Coronary artery (tissue), 2 donors: ENCODE results near the gene RALGPS1.

ENCODE experiments used
- DNase-seq: peaks from one replicate; pipeline ENCODE4 v3.0.0-alpha.2; 2017; ENCODE audit warnings: low spot score
- H3K27ac ChIP-seq, 2 donors: fragments of 200-600 bp; sonication (generic); one replicate each; pipeline ENCODE4 v1.5.1; 2016 to 2019
- H3K4me3 ChIP-seq: fragments of 200-600 bp; sonication (generic); 2 replicates; pipeline ENCODE4 v1.5.1; 2016; ENCODE audit warnings: mild to moderate bottlenecking, moderate library complexity
- TF ChIP-seq, protein P1 (sequence below): fragments of 200-600 bp; sonication (generic); IDR thresholded peaks from one replicate; pipeline ENCODE4 v1.5.1; 2019; ENCODE audit warnings: antibody characterized with exemption

Gene RALGPS1

DNA sequence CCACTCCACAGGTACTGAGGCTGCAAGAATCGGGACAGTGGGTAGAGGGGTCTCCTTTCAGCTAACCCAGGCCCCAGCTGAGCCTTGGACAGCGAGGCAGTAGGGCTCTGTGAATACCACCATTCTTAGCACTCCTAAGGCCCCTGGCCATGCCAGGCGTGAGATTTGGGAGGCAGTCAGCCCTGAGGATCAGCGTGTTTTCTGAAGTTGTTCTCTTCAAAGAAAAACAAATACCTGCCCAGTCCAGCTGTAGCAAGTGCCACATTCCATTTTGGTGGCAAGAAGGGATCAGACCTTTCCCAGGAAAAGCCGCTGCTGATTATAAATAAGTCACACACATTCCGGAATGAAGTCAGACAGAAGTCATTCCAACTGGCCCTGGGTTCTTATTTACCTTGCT lies 47.8 kb downstream of the RALGPS1 start:
- TF ChIP-seq, protein P1, sequence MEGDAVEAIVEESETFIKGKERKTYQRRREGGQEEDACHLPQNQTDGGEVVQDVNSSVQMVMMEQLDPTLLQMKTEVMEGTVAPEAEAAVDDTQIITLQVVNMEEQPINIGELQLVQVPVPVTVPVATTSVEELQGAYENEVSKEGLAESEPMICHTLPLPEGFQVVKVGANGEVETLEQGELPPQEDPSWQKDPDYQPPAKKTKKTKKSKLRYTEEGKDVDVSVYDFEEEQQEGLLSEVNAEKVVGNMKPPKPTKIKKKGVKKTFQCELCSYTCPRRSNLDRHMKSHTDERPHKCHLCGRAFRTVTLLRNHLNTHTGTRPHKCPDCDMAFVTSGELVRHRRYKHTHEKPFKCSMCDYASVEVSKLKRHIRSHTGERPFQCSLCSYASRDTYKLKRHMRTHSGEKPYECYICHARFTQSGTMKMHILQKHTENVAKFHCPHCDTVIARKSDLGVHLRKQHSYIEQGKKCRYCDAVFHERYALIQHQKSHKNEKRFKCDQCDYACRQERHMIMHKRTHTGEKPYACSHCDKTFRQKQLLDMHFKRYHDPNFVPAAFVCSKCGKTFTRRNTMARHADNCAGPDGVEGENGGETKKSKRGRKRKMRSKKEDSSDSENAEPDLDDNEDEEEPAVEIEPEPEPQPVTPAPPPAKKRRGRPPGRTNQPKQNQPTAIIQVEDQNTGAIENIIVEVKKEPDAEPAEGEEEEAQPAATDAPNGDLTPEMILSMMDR, result no peak
- no peak overlapping the region for H3K27ac ChIP-seq
- no peak for DNase-seq

DNA sequence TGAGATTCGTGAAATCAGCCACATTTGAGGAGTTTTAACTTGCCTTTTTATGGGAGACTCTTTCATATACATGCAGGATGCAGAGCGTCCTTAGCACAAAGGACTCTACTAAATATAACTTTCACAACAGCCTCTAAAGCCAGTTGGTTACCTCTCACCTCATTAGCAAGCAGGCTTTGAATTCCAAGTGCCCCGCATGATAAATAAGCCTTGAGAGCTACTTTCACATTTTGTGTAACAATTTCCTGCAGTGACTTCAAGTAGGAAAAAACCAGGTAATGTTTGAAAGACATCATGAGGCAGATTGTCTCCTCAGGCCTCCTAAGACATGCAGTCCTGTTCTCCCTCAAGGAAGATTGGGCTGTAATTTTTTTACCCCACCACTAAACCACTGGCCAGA lies 50.5 kb downstream of the RALGPS1 start:
- no peak overlapping the region for H3K4me3 ChIP-seq
- no peak overlapping the region for H3K27ac ChIP-seq
- no peak for DNase-seq
- TF ChIP-seq, protein P1, result no peak

More for the DNA sequence above, 47.8 kb downstream of the RALGPS1 start:
- no peak overlapping the region for H3K4me3 ChIP-seq

DNA sequence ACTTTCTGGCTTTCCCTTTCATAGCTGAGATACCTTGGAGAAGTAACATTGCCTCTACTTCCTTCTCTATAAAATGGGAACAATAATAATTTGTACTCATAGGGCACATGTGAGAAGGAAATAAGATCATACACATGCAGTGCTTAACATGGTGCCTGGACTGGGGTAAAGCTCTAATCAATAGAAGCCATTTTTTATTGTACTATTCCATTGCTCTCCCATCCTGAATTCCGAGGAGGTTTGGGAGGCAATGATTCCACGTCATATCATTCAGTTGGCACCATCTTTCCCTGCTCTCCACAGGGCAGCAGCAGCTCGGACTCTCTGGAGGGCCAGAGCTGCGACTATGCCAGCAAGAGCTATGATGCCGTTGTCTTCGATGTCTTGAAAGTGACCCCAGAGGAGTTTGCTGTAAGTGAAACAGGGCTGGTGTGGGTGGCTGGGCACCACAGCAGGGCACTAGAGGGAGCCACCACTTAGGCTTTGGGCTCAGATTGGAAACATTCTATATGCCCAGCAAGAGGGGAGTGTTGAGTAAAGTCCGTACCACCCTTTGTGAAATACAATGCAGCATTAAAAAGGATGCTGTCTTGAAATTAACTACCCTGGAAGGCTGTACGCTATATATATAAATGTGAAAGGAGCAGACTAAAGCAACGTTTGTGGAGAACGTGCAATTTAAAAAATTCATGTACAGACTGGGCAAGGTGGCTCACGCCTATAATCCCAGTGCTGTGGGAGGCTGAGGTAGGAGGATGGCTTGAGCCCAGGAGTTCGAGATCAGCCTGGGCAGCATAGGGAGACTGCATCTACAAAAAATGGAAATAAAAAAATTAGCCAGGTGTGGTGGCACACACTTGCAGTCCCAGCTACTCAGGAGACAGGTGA lies 51.2 kb downstream of the RALGPS1 start:
- no peak overlapping the region for H3K27ac ChIP-seq
- TF ChIP-seq, protein P1, result peak; percentile 46
- DNase-seq, result no peak
- H3K4me3 ChIP-seq, result no peak overlapping the region

DNA sequence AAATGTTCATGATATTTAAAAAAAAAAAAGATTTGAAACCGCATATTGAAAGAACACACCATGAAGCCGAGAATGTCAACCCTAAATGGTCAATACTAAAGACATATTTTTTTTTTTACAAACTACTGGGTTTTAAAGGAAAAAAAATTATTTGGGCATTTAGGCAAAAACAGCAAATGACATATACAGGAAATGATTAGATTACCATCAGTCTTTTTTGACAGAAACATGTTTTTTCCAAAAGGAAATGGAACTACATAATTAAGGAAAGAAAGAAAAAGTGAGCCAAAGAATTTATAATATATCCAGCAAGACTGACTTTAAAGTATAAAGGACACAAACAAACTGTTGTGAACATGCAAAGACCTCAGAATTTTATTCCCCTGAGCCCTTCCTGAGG lies 56.7 kb downstream of the RALGPS1 start:
- Histone ChIP-seq H3K27ac (no peak overlapping the region), H3K4me3 (no peak overlapping the region)
- TF ChIP-seq, protein P1, result no peak
- DNase-seq, result no peak

DNA sequence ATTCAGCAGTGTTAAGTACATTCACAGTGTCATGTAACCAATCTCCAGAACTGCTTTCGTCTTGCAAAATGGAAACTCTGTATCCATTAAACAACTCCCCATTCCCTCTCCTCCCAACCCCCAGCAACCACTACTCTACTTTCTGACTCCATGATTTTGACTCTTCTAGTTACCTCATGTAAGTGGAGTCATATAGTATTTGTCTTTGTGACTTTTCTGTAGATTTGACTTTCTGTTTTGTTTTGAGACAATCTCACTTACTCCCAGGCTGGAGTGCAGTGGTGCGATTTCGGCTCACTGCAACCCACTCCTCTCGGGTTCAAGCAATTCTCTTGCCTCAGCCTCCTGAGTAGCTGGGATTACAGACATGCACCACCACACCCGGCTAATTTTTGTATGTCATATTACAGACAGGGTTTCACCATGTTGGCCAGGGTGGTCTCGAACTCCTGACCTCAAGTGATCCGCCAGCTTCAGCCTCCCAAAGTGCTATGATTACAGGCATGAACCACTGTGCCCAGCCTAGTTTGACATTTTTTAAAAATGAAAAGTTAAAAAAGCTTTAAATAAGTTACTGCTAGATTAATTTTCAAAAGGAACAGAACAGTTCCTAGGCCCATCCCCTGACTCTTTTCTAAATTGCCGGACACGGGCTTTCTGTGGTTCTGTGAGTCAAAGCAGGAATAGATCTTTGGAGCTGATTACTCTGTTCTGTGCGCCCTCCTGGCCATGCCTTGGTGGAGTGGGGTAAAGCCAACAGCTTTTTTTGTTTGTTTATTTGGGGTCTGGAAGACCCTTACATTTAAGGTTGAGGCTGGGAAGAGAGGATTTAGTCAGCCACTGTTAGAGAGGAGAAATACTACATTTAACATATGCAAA lies 59.3 kb downstream of the RALGPS1 start:
- DNase-seq, result no peak
- no peak overlapping the region for H3K27ac ChIP-seq
- TF ChIP-seq, protein P1, result no peak
- no peak overlapping the region for H3K4me3 ChIP-seq

DNA sequence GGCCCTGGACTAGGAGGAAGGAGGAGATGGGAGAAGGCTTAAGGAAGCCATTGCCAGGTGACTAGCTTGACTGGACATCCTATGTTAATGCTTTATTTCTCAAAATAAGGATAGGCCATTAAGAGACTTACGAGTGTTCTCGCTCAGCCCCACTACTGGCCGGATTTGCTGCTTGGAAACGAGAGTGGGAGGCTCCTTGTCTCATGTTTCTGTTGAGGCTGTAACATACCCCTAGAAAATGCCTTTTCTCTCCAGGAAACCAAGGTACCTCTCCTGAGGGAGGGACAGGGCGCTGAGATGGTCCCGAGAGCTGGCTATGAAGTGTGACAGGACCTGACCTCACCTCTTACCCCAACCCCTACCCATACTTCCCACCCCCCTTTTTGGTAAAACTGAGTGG lies 60.0 kb downstream of the RALGPS1 start:
- TF ChIP-seq, protein P1, result no peak
- DNase-seq, result no peak
- Histone ChIP-seq H3K4me3 (no peak overlapping the region), H3K27ac (no peak overlapping the region)
